PC-9 (cell line): Measurements from ENCODE around the gene NACC2. TPM values are rescaled to one million over a fixed set of nuclear protein-coding genes. Genes with fewer than 3 reads are reported as not detected.

Source experiments
- BruUV-seq: library from RNA; stranded (reverse); fragments of 400-500 nt; replicated peaks from 2 replicates; lab custom pipeline; 2021; lab: Mats Ljungman, UMichigan
- CTCF ChIA-PET: fragments of 300-600 bp; sonication (Branson Sonifier 250); formaldehyde crosslinking; loops from one replicate; lab custom pipeline; 2022; ENCODE audit warnings: antibody characterized with exemption; lab: Charles Lee
- POLR2A ChIA-PET: fragments of 300-600 bp; sonication (Branson Sonifier 250); formaldehyde crosslinking; loops from one replicate; lab custom pipeline; 2022; ENCODE audit warnings: antibody characterized with exemption; ENCODE audit not compliant: unreplicated experiment; lab: Charles Lee
- DNase-seq, 2 experiments: peaks; one replicate each; pipeline versions ENCODE4 v3.0.0 to v3.0.0-alpha.2; 2015 to 2022; ENCODE audit warnings: mixed read lengths in 1 of 2
- H2AFZ ChIP-seq: fragments of 200-600 bp; sonication (generic); 2 replicates; pipeline ENCODE4 v1.8.1; 2017; ENCODE audit warnings: antibody characterized with exemption
- H3F3A ChIP-seq: fragments of 200-600 bp; sonication (generic); 2 replicates; pipeline ENCODE4 v1.8.1; 2017; ENCODE audit warnings: antibody characterized with exemption, mild to moderate bottlenecking, low read depth; ENCODE audit not compliant: insufficient read depth
- H3K27ac ChIP-seq: fragments of 200-600 bp; sonication (generic); 2 replicates; pipeline ENCODE4 v1.6.1; 2016; ENCODE audit warnings: mixed run types
- H3K27me3 ChIP-seq: fragments of 200-600 bp; sonication (generic); 2 replicates; pipeline ENCODE4 v1.6.1; 2016; ENCODE audit warnings: low read depth, mixed run types; ENCODE audit not compliant: insufficient read depth
- H3K36me3 ChIP-seq: fragments of 200-600 bp; sonication (generic); 2 replicates; pipeline ENCODE4 v1.6.1; 2016; ENCODE audit warnings: low read depth, mixed run types
- H3K4me1 ChIP-seq: fragments of 200-600 bp; sonication (generic); replicated peaks from 2 replicates; pipeline ENCODE4 v1.6.1; 2016; ENCODE audit warnings: mixed run types; ENCODE audit not compliant: insufficient read depth
- H3K4me2 ChIP-seq: fragments of 200-600 bp; sonication (generic); 2 replicates; pipeline ENCODE4 v1.6.1; 2017; ENCODE audit warnings: mixed run types
- H3K4me3 ChIP-seq: fragments of 200-600 bp; sonication (generic); 2 replicates; pipeline ENCODE4 v1.6.1; 2016; ENCODE audit warnings: mixed run types
- H3K79me2 ChIP-seq: fragments of 200-600 bp; sonication (generic); 2 replicates; pipeline ENCODE4 v1.6.1; 2017; ENCODE audit warnings: low read depth, mixed run types
- H3K9me2 ChIP-seq: fragments of 200-600 bp; sonication (generic); 2 replicates; pipeline ENCODE4 v1.8.1; 2017; ENCODE audit warnings: mild to moderate bottlenecking; ENCODE audit not compliant: insufficient read depth
- H3K9me3 ChIP-seq: fragments of 200-600 bp; sonication (generic); 2 replicates; pipeline ENCODE4 v1.8.1; 2016; ENCODE audit warnings: low read depth; ENCODE audit not compliant: insufficient read depth
- H4K20me1 ChIP-seq: fragments of 200-600 bp; sonication (generic); 2 replicates; pipeline ENCODE4 v1.8.1; 2017; ENCODE audit not compliant: insufficient read depth
- CTCF ChIP-seq: fragments of 200-600 bp; sonication (generic); conservative IDR thresholded peaks from 2 replicates; pipeline ENCODE4 v1.6.1; 2017; ENCODE audit warnings: mixed run types, antibody characterized with exemption, mild to moderate bottlenecking, moderate library complexity
- EZH2 ChIP-seq: fragments of 200-600 bp; sonication (generic); IDR thresholded peaks from 2 replicates; pipeline ENCODE4 v1.8.0; 2017; ENCODE audit warnings: antibody characterized with exemption, low read depth
- intact Hi-C: fragments of 100-400 bp; cut with micrococcal nuclease; formaldehyde crosslinking; loops from one replicate; pipeline ENCODE4 v1.10.0; 2022; ENCODE audit not compliant: unreplicated experiment
- total RNA-seq: library from RNA; stranded (reverse); gene quantifications from 2 replicates; pipeline ENCODE4 v1.2.3, GENCODE V29; 2021

NACC2 gene
- total RNA-seq, 1 experiment from 2014 or later, result 22.4 TPM

- Histone ChIP-seq H3F3A (no peaks in the 10 kb centered on the region), H3K27ac (no peak overlapping the region), H3K79me2 (no peaks in the 10 kb centered on the region), H4K20me1 (peaks cover 21% of the 10 kb centered on the region), H3K36me3 (no peaks in the 10 kb centered on the region), H3K4me2 (no peak overlapping the region), H3K9me2 (no peaks in the 10 kb centered on the region), H3K9me3 (no peaks in the 10 kb centered on the region), H2AFZ (no peak overlapping the region), H3K4me3 (no peak overlapping the region), H3K27me3 (no peaks in the 10 kb centered on the region), H3K4me1 (no peaks in the 10 kb centered on the region)
- intact Hi-C loops, result no loop called here
- DNase-seq, result no peak
- CTCF ChIA-PET, result no interaction called here
- POLR2A ChIA-PET, result no interaction called here
- no peak for TF ChIP-seq CTCF
- no peak for TF ChIP-seq EZH2
- BruUV-seq, result no TSS peak
These were observed 75.4 kb downstream of the NACC2 start for GRCh38 chr9:136019681-136020060.

- no peaks in the 10 kb centered on the region for H3F3A ChIP-seq
- POLR2A ChIA-PET, result no interaction called here
- no peaks in the 10 kb centered on the region for H3K4me1 ChIP-seq
- no peak overlapping the region for H3K4me2 ChIP-seq
- no peaks in the 10 kb centered on the region for H3K79me2 ChIP-seq
- H2AFZ ChIP-seq, result no peak overlapping the region
- H3K27ac ChIP-seq, result no peak overlapping the region
- H3K4me3 ChIP-seq, result no peak overlapping the region
- H3K36me3 ChIP-seq, result no peaks in the 10 kb centered on the region
- no peaks in the 10 kb centered on the region for H3K27me3 ChIP-seq
- DNase-seq, result no peak
- CTCF ChIA-PET, result no interaction called here
- no peak for TF ChIP-seq EZH2
- no peak for TF ChIP-seq CTCF
- no peaks in the 10 kb centered on the region for H3K9me2 ChIP-seq
- intact Hi-C loops, result no loop called here
- H3K9me3 ChIP-seq, result no peaks in the 10 kb centered on the region
- BruUV-seq, result no TSS peak
- H4K20me1 ChIP-seq, result peaks cover 26% of the 10 kb centered on the region
These were observed 75.9 kb downstream of the NACC2 start for GRCh38 chr9:136019041-136019680.

GRCh38 chr9:136018257-136019031 lies 76.6 kb downstream of the NACC2 start:
- Histone ChIP-seq H3K27ac (no peak overlapping the region), H3K4me1 (no peaks in the 10 kb centered on the region), H3F3A (no peaks in the 10 kb centered on the region), H3K79me2 (no peaks in the 10 kb centered on the region), H3K27me3 (no peaks in the 10 kb centered on the region), H3K9me2 (no peaks in the 10 kb centered on the region), H2AFZ (no peak overlapping the region), H3K4me3 (no peak overlapping the region), H3K36me3 (no peaks in the 10 kb centered on the region), H3K4me2 (no peak overlapping the region), H3K9me3 (no peaks in the 10 kb centered on the region), H4K20me1 (peaks cover 26% of the 10 kb centered on the region)
- BruUV-seq, result no TSS peak
- CTCF ChIA-PET, result no interaction called here
- intact Hi-C loops, result no loop called here
- no peak for DNase-seq
- TF ChIP-seq CTCF, result no peak
- no peak for TF ChIP-seq EZH2
- POLR2A ChIA-PET, result no interaction called here
